Measurements from ENCODE around the gene CHCHD5.

DNA sequence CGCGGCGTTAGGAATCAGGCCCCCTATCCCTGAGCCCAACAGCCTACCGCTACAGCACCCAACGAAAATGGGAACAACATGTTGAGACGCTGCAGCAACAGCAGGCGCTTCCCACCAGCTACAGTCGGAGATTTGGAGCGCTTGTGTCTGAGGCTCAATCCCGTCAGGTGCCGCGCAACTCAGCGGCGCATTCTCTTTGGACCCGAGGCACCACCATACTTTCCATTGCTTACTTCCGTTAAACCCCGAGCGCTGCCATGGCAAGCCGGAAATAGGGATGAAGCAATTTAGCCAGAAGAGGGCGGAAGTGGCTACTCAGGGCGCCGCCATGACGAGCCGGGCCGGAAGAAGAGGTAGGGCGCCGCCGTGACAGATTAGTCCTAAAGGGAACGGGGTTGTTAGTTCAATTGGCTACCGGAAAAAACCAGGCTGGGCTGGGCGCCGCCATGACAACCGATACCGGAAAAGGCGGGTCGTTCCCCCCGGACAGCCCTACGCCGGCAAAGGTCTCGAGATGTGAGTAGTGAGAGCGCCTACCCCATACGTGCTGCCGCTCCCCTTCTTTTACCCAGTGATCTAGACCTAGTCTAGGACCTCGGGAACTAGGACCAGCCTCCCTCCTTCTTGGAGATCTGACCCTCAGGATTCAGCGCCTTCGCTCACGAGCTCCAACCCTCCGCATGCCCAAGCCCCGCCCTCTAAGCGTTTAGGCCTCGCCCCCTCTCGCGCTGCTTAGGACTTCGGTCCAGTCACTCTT lies at the start of gene CHCHD5:
- TF ChIP-seq, protein P1, sequence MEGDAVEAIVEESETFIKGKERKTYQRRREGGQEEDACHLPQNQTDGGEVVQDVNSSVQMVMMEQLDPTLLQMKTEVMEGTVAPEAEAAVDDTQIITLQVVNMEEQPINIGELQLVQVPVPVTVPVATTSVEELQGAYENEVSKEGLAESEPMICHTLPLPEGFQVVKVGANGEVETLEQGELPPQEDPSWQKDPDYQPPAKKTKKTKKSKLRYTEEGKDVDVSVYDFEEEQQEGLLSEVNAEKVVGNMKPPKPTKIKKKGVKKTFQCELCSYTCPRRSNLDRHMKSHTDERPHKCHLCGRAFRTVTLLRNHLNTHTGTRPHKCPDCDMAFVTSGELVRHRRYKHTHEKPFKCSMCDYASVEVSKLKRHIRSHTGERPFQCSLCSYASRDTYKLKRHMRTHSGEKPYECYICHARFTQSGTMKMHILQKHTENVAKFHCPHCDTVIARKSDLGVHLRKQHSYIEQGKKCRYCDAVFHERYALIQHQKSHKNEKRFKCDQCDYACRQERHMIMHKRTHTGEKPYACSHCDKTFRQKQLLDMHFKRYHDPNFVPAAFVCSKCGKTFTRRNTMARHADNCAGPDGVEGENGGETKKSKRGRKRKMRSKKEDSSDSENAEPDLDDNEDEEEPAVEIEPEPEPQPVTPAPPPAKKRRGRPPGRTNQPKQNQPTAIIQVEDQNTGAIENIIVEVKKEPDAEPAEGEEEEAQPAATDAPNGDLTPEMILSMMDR (IDR thresholded peaks at IDR 0.05), result peak in 3 of 4 experiments; percentile 29 to 54 (median 50)
- peak; percentile 38 for TF ChIP-seq POLR2A (IDR thresholded peaks at IDR 0.05)
- peak; percentile 97 for TF ChIP-seq POLR2AphosphoS5 (IDR thresholded peaks at IDR 0.05)
